Posterior vena cava (tissue), 2 donors: ENCODE measurements around the gene EXOC3. TPM values are rescaled to one million over a fixed set of nuclear protein-coding genes. Genes with fewer than 3 reads are reported as not detected.

Source experiments
- DNase-seq: peaks from one replicate; pipeline ENCODE4 v3.0.0-alpha.2; 2020; ENCODE audit warnings: low spot score
- intact Hi-C, 2 donors: fragments of 100-400 bp; cut with DNase I; formaldehyde crosslinking; loops; one replicate each; pipeline versions ENCODE4 v1.14.1 to v1.14.2; 2022 to 2023
- total RNA-seq, 2 donors: library from RNA; stranded (reverse); fragmentation: NEBNext Ultra II Directional; extraction: Animal tissue kit (Norgen Biotek cat#: 25700); gene quantifications; one replicate each; pipeline ENCODE4 v1.2.1, GENCODE V29; 2021
- donor health status: DM: yes; HTN: yes; CAD: no.
- donor health status: DM: yes; HTN: yes; CAD: no.

The EXOC3 gene
- total RNA-seq, 2 donors from 2014 or later, result 52.6 to 54.2 TPM

GRCh38 chr5:404666-405241 lies 38.2 kb upstream of the EXOC3 start:
- DNase-seq, result peak; percentile 55
- intact Hi-C loops, result no loop called here

- intact Hi-C loops, result no loop called here
- DNase-seq, result peak; percentile 64
Measured at GRCh38 chr5:405421-405820, 37.6 kb upstream of the EXOC3 start.

GRCh38 chr5:406041-406440 lies 36.9 kb upstream of the EXOC3 start:
- intact Hi-C loops, result no loop called here

GRCh38 chr5:407051-407450 lies 35.9 kb upstream of the EXOC3 start:
- intact Hi-C loops, result no loop called here
- DNase-seq, result no peak

More at GRCh38 chr5:406041-406440, 36.9 kb upstream of the EXOC3 start:
- DNase-seq, result peak; percentile 35

GRCh38 chr5:407801-408268 lies 35.1 kb upstream of the EXOC3 start:
- intact Hi-C loops, result no loop called here
- peak; percentile 79 for DNase-seq

GRCh38 chr5:410911-411517 lies 32.0 kb upstream of the EXOC3 start:
- intact Hi-C loops, result loop anchor here in 1 of 2 donors (5.0 kb wide), 1 partner anchor 1121 kb away; no protein-coding TSS in a partner anchor
- DNase-seq, result no peak

- DNase-seq, result peak; percentile 25
- intact Hi-C loops, result loop anchor here in 1 of 2 donors (5.0 kb wide), 1 partner anchor 1121 kb away; no protein-coding TSS in a partner anchor
Measured at GRCh38 chr5:411728-412127, 31.2 kb upstream of the EXOC3 start.

- peak; percentile 86 for DNase-seq
- intact Hi-C loops, result loop anchor here in 1 of 2 donors (5.0 kb wide), 1 partner anchor 1117 kb away; no protein-coding TSS in a partner anchor
Measured at GRCh38 chr5:414991-415927, 27.7 kb upstream of the EXOC3 start.

- DNase-seq, result peak; percentile 69
- intact Hi-C loops, result no loop called here
Measured at GRCh38 chr5:415928-416635, 26.9 kb upstream of the EXOC3 start.

GRCh38 chr5:416636-416960 lies 26.4 kb upstream of the EXOC3 start:
- intact Hi-C loops, result no loop called here
- DNase-seq, result peak; percentile 65

GRCh38 chr5:417301-418161 lies 25.4 kb upstream of the EXOC3 start:
- peak; percentile 26 for DNase-seq
- intact Hi-C loops, result no loop called here

- intact Hi-C loops, result no loop called here
- DNase-seq, result peak; percentile 70
Measured at GRCh38 chr5:418162-419121, 24.5 kb upstream of the EXOC3 start.

GRCh38 chr5:419970-420369 lies 23.0 kb upstream of the EXOC3 start:
- intact Hi-C loops, result no loop called here
- peak; percentile 25 for DNase-seq

GRCh38 chr5:420632-421286 lies 22.2 kb upstream of the EXOC3 start:
- intact Hi-C loops, result no loop called here
- peak; percentile 58 for DNase-seq

- DNase-seq, result peak; percentile 74
- intact Hi-C loops, result no loop called here
Measured at GRCh38 chr5:421287-421880, 21.6 kb upstream of the EXOC3 start.

GRCh38 chr5:421901-422300 lies 21.1 kb upstream of the EXOC3 start:
- intact Hi-C loops, result no loop called here
- DNase-seq, result peak; percentile 48
